GM10266 (cell line): ENCODE measurements around the gene VPS51.

ENCODE experiments used
- DNase-seq: peaks from one replicate; pipeline ENCODE4 v3.0.0; 2012; ENCODE audit errors: extremely low spot score
- TF ChIP-seq, protein P1 (sequence below): IDR thresholded peaks from 2 replicates; pipeline ENCODE4 v1.5.1; 2012; ENCODE audit warnings: mild to moderate bottlenecking, low read depth; ENCODE audit not compliant: control insufficient read depth, insufficient read depth; ENCODE audit errors: missing control alignments

Gene VPS51

DNA sequence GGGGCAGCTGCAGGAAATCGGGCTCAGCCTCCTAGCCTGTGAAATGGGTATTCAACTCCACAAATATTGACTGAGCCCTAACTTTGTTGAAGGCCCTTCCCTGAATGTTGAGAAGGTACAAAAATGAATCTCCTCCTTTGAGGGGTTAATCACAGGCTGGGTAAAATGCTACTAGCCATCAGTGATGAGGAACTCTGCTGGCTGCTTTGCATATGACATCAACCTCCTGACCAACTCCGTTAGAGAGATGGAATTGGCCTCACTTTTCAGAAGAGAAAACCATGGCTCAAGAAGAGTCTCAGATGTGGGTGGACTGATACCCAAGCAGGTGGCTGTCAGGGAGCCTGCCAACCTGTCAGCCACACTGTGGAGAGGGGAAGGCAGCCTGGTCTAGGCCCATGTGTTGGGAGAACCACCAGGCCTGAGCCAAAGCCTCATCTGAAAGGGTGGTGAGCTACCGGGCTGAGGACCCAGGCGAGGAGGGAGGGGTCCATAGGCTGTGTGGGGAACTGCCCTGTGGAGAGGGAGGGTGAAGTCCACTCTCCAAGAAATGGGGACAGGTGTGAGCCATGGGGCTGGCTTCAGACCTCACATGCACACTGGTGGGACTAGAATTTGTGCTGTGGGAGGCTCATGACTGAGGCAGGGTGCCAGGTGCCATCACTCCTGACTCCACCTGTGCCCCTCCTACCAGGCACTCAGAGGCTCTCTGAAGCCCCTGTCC lies 23.9 kb upstream of the VPS51 start:
- TF ChIP-seq, protein P1, sequence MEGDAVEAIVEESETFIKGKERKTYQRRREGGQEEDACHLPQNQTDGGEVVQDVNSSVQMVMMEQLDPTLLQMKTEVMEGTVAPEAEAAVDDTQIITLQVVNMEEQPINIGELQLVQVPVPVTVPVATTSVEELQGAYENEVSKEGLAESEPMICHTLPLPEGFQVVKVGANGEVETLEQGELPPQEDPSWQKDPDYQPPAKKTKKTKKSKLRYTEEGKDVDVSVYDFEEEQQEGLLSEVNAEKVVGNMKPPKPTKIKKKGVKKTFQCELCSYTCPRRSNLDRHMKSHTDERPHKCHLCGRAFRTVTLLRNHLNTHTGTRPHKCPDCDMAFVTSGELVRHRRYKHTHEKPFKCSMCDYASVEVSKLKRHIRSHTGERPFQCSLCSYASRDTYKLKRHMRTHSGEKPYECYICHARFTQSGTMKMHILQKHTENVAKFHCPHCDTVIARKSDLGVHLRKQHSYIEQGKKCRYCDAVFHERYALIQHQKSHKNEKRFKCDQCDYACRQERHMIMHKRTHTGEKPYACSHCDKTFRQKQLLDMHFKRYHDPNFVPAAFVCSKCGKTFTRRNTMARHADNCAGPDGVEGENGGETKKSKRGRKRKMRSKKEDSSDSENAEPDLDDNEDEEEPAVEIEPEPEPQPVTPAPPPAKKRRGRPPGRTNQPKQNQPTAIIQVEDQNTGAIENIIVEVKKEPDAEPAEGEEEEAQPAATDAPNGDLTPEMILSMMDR: no peak
- peak; percentile 52 for DNase-seq

DNA sequence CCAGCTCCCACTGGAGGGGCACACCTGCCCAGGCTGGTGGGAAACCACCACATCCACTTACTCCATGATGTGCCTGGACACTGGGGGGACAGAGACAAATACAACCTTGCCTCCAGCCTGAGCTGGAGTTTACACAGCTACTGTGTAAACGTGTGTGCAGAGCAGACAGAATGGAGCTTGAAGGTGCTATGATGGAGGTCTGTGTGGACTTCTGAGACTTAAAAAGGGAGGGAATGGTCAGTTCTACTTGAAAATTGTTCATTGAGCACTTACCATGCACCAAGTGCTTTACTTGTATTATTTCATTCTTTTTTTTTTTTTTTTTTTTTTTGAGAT lies 23.4 kb upstream of the VPS51 start:
- no peak for DNase-seq
- TF ChIP-seq, protein P1: no peak

DNA sequence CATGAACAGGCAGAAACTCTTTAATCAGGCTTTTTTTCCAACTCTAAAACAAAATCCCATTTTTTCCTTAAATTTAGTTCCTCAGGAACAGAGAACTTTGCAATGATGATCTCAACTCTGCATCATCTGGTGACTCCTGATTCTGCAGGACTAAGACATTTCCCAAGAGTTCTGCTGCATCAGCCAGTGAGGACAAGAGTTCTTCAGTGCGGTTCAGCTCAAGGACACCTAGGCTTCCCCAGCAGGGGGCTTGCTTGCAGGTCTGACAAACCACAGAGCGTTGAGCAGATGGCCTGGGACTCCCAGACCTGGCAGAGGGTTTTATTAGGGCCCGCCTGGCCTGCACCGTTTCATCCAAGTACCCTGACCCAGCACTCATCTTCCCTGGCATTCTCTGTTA lies 18.6 kb upstream of the VPS51 start:
- no peak for DNase-seq

GRCh38 chr11:65078151-65078550 lies 17.9 kb upstream of the VPS51 start:
- TF ChIP-seq, protein P1: peak; percentile 64

More for the DNA sequence above, 18.6 kb upstream of the VPS51 start:
- TF ChIP-seq, protein P1: no peak

GRCh38 chr11:65078786-65079342 lies 17.1 kb upstream of the VPS51 start:
- TF ChIP-seq, protein P1: no peak
- DNase-seq: no peak

More at GRCh38 chr11:65078151-65078550, 17.9 kb upstream of the VPS51 start:
- DNase-seq: peak; percentile 63

- TF ChIP-seq, protein P1: no peak
- DNase-seq: no peak
Measured at GRCh38 chr11:65083134-65083833, 12.7 kb upstream of the VPS51 start.

DNA sequence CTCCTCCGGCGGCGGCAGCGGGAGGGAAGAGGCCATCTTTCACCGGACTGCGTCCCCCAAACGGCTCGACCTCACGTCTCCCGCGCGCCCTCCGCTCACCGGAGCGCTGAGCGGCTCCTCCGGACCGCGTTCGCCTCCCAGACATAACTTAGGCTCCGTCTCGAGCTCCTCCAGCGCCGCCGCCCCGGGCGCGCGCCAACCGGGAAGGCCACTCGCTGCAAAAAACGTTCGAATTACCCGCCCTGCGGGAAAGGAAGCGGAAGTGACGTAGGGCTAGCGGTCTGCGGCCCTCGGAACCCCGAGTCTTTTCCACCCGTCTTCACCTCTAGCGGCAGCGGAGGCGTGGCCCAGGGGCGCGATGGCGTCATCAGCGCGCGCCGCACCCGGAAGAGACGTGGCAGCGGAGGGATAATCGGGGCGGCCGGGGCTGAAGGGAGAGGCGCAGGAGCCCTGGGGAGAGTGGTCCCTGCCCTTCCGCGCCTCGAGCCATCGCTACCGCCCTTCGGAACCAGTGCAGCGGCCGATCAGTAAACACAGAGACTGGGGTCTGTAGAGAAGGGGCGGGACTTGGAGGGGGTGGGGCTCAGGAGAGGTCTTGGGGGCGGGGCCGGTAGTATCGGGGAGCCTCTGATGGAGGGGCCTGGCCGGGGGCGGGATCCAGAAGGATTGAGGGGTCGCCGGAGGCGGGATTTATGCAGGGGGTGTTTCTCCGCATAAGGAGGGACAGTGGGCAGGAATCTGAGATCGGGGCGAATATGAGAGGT lies 12.0 kb upstream of the VPS51 start, which contains the start of the genes CDCA5 and ZFPL1:
TSS of gene CDCA5 (minus strand) at position 207 of the 764 bp plus-strand sequence. CDS start at position 145, 62 bp downstream.
TSS of gene ZFPL1 (plus strand) at position 389 of the 764 bp plus-strand sequence. CDS start 477 bp downstream, outside the sequence.
- TF ChIP-seq, protein P1: no peak
- DNase-seq: peak; percentile 98
